ENCODE measurements around the gene PEPD. TPM values are rescaled to one million over a fixed set of nuclear protein-coding genes. Genes with fewer than 3 reads are reported as not detected.

PEPD gene
- total RNA-seq, 1 experiment from 2014 or later: 30.2 TPM

DNA sequence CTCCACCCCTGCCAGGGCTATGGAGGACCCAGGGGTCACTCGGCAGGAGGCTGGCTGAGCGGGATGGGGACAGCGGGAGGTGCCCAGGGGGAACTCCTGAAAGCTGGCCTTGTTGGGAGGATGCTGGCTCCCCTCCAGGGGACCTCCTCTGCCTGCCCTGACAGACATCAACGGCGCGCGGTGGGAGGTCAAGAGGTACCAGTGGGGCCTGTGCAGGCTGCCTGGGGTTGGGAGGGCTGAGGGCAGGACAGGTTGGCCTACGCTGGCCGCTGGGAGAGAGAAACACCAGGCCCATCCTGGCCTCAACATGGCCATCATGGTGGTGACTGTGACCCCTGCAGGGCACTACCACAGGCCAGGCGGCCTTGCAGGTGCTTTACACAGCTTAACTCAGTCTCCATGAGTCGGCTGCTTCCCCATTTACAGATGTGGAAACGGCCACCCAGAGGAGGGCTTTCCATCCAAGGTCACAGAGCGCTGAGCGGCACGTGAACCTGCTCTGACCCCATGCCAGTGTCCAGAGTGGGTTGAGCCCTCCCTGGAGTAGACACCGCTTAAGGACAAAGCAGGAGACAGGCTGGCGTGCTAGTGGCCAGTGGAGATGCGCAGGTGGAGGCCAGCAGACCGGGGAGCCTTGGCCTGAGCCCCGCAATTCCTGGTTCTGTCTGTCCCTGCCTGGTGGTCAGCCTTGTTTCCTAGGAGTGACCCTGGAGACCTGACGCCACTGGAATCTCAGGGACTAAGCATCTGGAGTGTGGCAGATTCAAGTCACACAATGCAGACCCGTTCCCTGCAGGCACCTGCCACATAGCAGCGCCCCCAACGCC lies 120.5 kb downstream of the PEPD start:
- no peak for DNase-seq (ENCODE audit: extremely low read depth, low read depth)

GRCh38 chr19:33399745-33400681 lies 121.6 kb downstream of the PEPD start:
- no peak for DNase-seq (ENCODE audit: extremely low read depth, low read depth)

GRCh38 chr19:33399081-33399744 lies 122.4 kb downstream of the PEPD start:
- no peak for DNase-seq (ENCODE audit: extremely low read depth, low read depth)

- DNase-seq (ENCODE audit: extremely low read depth, low read depth): no peak
Measured at GRCh38 chr19:33398361-33399060, 123.1 kb downstream of the PEPD start.

DNA sequence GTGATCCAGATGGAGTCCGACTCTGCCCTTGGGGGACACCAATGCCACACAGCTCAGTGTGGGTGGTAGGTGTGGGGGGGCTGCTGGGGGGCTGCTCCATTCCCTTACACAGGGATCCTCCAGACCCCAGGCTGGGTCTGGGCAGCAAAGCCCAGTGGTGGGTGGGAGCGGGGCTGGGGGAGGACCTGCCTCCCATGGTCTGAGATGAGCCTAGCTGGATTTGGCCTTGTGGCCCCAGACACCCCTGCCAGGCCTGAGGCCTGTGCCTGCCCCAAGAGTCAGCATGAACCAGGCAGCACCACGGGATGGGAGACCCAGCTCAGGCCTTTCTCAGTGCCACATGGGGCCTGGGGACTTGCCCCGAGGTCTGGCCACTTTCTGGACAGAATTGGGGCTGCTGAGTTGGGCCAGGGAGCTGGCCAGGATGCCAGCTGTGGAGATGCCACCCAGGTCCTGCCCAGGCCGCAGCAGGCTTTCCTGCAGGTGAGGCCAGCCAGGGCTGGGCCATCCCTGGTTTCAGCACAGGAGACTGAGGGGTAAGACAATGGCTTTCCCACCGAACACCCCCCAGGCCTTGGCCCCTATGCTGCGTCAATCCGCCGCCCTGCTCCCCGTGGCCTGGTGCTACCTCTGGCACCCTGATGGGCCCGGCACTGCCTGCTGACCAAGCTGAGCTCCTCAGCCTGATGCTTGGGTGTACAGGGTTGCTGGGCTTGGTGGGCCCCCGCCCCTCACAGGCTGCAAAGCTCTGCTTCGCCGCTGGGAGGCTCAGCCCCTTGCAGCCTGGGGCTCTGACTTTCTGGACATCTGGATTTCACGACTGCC lies 123.8 kb downstream of the PEPD start:
- DNase-seq (ENCODE audit: extremely low read depth, low read depth): no peak

DNA sequence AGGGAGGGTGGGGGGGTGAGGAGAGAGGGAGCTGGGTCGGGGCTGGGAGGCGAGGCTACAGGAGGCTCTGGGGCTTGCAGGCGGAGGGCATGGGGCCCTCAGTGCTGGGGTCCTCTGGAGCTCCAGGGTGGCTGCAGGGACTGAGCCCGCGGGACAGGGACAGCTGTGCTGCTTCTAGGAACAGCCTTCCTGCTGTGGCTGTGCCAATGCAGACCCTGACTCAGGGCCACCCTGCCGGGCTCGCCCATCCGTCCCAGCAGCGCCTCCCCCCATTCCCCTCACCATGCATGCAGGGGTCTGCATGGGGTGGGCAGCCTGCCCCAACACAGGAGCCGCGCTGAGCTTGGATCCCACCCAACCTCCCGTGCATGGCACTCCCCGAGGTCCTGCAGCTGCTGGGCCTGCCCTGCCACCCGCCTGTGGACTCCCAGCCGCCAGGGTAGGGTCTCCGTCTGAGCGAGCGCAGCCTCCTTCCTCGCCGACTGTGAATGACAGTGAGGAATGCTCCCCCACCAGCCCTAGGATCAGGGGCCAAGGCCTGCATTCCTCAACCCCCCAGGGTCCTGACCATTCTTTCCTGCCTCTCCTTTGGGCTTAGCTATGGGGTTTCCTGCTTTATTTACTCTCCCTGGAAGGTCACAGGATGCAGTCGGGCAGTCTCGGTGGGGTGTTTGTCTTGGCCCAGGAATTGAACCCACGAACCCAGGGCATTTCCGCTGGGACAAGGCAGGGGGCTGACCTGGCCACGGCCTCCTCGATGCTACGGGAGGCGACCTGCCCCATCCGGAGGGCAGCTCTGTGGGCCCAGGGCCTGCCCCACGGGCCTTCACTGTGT lies 124.7 kb downstream of the PEPD start:
- no peak for DNase-seq (ENCODE audit: extremely low read depth, low read depth)

DNA sequence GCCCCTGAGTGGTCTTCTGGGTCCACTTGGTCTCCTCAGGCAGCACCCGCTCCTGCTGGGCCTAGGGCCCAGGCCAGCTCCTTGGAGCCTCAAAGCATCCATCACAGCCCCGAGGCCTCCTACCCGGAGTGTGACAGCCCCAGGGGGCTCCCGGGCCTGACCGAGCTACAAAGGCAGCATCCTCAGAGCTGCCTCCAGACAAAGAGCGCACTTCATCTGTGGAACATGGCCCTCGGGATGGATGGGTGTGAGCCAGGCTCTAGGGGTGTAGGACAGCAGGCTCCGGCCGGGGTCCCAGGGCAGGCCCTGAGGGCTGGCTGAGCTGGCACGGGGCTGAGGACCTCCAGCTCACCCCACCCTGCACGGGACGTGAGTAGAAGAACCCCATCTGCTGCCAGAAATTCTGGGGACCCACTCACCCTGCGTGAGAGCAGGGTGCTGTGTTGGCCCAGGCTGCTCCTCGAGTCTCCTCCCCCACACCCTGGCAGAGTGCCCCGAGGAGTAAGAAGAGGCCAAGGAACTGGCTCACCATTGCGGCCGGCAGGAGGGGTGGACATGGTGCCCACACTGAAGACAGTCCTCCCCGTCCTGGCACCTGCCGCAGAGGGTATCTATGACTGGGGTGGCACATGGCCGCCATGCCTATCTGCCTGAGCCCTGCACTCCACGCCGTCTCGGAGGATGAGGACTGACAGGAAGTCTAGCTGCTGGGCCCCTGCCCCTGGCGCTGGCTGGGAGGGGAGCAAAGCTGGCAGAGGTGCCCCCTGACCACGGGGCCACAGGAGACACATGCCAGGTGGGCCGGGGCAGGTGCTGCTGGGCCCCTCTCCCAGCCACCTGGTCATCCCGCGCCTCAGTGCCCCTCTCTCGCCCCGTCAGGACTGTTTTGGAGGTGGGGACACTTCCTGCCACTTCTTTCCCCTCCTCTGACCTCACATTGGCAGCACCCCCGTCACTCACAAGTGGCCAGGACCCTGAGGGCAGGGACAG lies 125.7 kb downstream of the PEPD start:
- DNase-seq (ENCODE audit: extremely low read depth, low read depth): no peak

DNA sequence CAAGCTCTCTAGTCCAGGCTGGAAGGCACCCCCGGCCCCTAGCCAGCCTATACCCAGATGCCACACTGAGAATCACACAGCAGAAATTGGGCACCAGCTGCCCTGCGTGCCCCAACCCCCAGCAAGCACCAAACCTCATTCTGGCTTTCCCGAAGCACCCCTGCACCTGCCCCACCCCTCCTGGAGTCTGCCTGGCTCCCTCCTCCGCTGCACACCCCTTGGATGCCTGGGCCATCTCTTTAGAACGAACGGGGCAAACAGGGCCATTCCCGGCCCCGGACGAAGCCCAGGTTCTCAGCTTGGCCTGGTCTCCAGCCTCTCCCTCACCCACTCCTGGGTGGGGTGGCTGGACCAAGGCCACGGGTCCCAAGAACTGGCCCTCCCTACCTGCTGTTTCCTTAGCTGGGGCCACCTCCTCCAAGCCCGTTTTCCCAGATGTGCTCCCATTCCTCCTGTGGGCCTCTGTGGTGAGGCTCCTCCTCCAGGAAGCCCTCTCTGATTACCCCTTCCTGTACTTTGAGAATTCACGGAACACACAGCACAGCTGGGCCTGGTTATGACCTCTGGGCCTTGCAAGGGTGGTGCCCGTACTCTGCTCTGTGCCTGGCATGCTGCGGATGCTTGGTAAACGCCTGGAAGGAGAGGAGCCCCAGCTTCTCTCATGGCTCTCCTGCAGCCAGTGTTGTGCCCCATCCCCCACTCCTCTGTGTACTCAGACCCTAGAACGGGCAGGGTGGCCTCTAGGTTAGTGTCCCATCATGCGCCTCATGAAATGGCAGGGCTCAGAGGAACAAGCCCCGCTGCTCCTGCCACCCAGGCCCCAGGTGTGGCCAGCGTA lies 126.6 kb downstream of the PEPD start:
- no peak for DNase-seq (ENCODE audit: extremely low read depth, low read depth)

DNA sequence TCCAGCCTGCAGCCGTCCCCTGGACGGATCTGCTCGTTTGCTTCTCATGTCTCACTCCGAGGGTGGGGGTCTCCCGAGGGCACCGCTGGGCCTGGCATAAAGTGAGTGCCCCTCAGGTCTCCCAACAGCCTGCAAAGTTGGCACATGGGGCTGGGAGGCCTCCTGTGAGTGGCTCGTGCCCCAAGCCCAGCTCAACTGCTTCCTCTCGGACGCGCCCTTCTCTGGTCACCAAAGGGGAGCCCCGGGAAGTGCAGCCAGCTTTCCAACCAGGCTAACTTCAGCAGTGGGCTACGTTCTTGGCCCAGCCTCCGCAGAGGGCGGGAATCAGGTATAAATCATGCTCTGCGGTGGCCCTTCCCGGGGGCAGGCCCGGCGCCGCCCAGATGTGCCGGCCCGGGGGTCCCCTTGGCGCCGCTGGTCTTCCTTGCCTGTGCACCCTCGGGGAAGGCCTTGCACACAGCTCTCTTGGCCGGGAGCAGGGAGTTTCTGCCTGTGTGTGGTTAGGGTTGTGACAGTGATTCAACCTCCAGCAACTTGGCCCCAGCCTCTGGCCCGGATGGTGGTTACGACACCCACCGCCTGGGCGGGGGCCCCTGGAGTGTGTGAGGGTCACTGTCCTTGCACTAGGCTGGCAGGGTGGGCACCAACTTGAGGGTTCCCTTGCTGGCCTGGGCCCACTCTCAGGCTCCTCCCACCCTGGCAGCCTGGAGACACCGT lies 127.4 kb downstream of the PEPD start:
- DNase-seq (ENCODE audit: extremely low read depth, low read depth): no peak

DNA sequence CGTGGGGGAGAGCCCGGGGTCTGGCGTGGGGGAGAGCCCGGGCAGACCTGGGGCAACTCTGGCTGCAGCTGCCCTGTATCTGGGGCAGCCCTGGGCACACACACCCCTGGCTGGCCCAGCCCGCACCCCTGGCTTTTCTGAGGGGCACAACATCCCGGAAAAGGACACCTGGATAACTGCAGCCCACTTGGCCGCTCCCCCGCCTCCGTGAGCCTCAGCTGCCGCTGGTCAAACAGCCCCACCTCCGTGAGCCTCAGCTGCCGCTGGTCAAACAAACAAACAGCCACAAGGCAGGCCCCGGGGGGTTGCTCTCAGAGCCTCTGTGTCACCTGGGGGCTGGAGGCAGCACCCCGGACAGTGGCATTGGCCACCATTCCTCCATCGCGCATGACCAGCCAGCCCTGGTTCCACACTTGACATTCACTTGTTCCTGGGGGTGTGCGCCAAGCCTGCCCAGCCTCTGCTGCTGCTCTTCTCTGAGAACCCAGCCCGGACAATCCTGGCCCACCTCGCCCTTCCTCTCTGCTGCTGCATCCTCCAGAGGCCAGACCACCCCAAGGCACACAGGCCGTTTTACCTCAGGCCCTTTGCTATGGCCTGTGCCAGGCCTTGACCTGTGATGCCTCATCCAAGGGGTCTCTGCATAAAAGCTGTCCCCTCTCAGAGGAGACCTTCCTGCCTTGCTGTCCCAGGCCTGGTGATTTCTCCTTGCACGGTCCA lies 128.1 kb downstream of the PEPD start:
- DNase-seq (ENCODE audit: extremely low read depth, low read depth): no peak

DNA sequence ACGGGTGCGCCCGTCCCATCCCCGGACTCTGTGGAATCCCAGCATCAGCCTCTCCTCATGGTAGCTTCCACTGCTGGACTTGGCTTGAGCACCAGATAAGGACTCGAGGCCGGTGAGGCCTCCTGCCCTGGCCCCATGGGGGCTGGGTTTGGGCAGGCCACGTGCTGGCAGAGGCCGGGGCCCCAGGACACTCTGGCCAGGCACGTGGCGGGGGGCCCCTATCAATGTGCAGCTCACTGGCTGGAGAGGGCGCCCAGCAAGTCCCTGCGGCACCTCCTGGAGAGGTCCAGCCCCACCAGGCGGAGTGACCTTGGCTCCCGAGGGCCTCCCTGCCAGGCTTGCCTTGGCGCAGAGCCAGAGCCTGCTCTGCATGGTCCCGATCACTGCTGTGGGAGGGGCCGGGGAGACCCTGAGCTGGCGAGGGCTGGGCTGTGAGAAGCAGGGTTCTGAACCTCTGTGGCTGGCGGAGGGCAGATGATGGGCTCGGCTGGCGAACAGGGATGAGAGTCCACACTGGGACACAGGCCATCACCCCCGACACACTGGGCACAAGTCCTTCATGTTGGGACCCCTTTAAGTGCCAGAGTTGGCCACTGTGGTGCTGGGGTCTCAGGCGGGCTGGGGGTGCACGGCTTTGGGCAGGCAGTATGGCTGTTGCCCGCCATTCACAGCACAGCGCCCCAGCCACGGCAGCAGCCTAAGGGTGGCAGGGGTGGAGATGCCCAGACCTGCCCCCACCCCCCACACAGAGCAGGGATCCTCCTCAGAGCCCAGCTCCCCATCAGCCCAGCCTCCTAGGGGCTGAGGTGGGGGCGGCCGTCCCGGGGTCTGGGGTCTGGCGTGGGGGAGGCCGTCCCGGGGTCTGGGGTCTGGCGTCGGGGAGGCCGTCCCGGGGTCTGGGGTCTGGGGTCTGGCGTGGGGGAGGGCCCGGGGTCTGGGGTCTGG lies 129.0 kb downstream of the PEPD start:
- no peak for DNase-seq (ENCODE audit: extremely low read depth, low read depth)

DNA sequence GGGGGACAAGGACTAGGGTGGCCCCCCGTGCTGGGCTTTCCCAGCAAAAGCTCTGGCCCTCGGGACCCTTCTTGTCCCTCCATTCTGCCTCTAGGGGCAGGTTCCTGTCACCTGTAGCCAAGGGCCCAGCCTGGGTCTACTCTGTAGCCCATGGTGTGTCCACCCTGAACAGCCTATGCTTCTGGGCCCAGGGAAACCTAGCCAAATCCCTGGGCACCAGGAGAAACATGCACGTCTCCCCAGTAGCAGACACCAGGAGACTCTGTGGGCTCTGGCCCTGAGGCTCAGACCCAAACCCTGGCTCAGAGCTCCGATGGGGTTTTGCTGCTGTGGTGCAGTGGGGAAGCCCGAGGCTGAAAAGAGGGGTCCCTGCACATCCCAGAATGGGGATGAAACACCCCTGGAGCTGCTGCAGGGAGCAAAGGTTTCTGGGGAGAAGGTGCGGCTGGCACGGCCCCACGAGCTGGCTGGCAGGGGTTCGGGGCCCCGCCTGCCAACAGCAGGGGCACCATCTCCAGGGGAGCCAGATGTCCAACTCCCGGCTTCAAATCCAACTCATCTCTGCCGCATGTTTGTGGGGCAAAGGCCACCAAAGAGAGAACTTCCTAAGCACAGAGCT lies 129.9 kb downstream of the PEPD start:
- DNase-seq (ENCODE audit: extremely low read depth, low read depth): no peak

GRCh38 chr19:33390908-33391630 lies 130.5 kb downstream of the PEPD start:
- no peak for DNase-seq (ENCODE audit: extremely low read depth, low read depth)
